Left ventricle myocardium superior (tissue), 1 donor: ENCODE results near the gene FNBP1. TPM values are rescaled to one million over a fixed set of nuclear protein-coding genes. Genes with fewer than 3 reads are reported as not detected.
"Not testable (repeated sequence)": the region's sequence is repeated elsewhere in the genome, so short reads cannot be mapped to it uniquely, and the experiment has no call there.

Experiments used
- ATAC-seq: fragments of 200-7000 bp; cut with Tn5 transposase; one replicate; pipeline ENCODE4 v1.9.1; 2020; ENCODE audit warnings: mild to moderate bottlenecking, moderate library complexity
- DNase-seq: peaks from one replicate; pipeline ENCODE4 v3.0.0-alpha.2; 2020
- intact Hi-C: fragments of 100-400 bp; cut with micrococcal nuclease; formaldehyde crosslinking; loops from one replicate; pipeline ENCODE4 v1.11.0; 2022
- total RNA-seq: library from RNA; stranded (reverse); fragmentation: NEBNext Ultra II Directional; extraction: Animal tissue kit (Norgen Biotek cat#: 25700); gene quantifications from one replicate; pipeline ENCODE4 v1.2.1, GENCODE V29; 2021
- donor health status: DM: no; HTN: yes; CAD: no; lungs with severe emphysema.

FNBP1 gene
- total RNA-seq, 1 donor from 2014 or later: 23.7 TPM

- intact Hi-C loops: no loop called here
- DNase-seq (no peak), ATAC-seq (no peak)
Observed at GRCh38 chr9:130024597-130024994, 18.4 kb downstream of the FNBP1 start.

GRCh38 chr9:130023994-130024596, 18.9 kb downstream of the FNBP1 start:
- DNase-seq: no peak
- ATAC-seq: no peak
- intact Hi-C loops: no loop called here

GRCh38 chr9:130023144-130023787, 19.7 kb downstream of the FNBP1 start:
- intact Hi-C loops: no loop called here
- ATAC-seq (no peak), DNase-seq (no peak)

- DNase-seq (no peak), ATAC-seq (no peak)
- intact Hi-C loops: no loop called here
Observed at GRCh38 chr9:130022566-130023143, 20.3 kb downstream of the FNBP1 start.

- ATAC-seq, intact Hi-C loops, DNase-seq: not testable (repeated sequence)
Observed at GRCh38 chr9:130021842-130022241, 21.1 kb downstream of the FNBP1 start.

GRCh38 chr9:130021123-130021522, 21.9 kb downstream of the FNBP1 start:
- ATAC-seq: no peak
- DNase-seq: no peak

GRCh38 chr9:130020618-130021017, 22.4 kb downstream of the FNBP1 start:
- no peak for DNase-seq
- ATAC-seq: no peak
- intact Hi-C loops: no loop called here

More at GRCh38 chr9:130021123-130021522, 21.9 kb downstream of the FNBP1 start:
- intact Hi-C loops: no loop called here

- no peak for ATAC-seq
- intact Hi-C loops: no loop called here
- no peak for DNase-seq
Observed at GRCh38 chr9:130018265-130018664, 24.7 kb downstream of the FNBP1 start.

- intact Hi-C loops, ATAC-seq, DNase-seq: not testable (repeated sequence)
Observed at GRCh38 chr9:130017510-130017909, 25.5 kb downstream of the FNBP1 start.

- DNase-seq (no peak), ATAC-seq (no peak)
- intact Hi-C loops: no loop called here
Observed at GRCh38 chr9:130017076-130017475, 25.9 kb downstream of the FNBP1 start.

GRCh38 chr9:130015353-130016019, 27.5 kb downstream of the FNBP1 start:
- DNase-seq: no peak
- intact Hi-C loops: no loop called here
- no peak for ATAC-seq

GRCh38 chr9:130013326-130013725, 29.7 kb downstream of the FNBP1 start:
- DNase-seq (no peak), ATAC-seq (no peak)
- intact Hi-C loops: no loop called here

GRCh38 chr9:130010151-130010988, 32.6 kb downstream of the FNBP1 start:
- DNase-seq (no peak), ATAC-seq (no peak)
- intact Hi-C loops: no loop called here

- intact Hi-C loops, ATAC-seq, DNase-seq: not testable (repeated sequence)
Observed at GRCh38 chr9:130009546-130009945, 33.4 kb downstream of the FNBP1 start.

- DNase-seq (no peak), ATAC-seq (no peak)
- intact Hi-C loops: no loop called here
Observed at GRCh38 chr9:130008538-130008937, 34.5 kb downstream of the FNBP1 start.

GRCh38 chr9:130006952-130007351, 36.0 kb downstream of the FNBP1 start:
- ATAC-seq, intact Hi-C loops, DNase-seq: not testable (repeated sequence)

- intact Hi-C loops: no loop called here
- ATAC-seq: no peak
- DNase-seq: no peak
Observed at GRCh38 chr9:130003943-130004552, 38.9 kb downstream of the FNBP1 start.

- intact Hi-C loops: no loop called here
- DNase-seq: no peak
- ATAC-seq: no peak
Observed at GRCh38 chr9:130002320-130002719, 40.7 kb downstream of the FNBP1 start.

- no peak for ATAC-seq
- intact Hi-C loops: no loop called here
- no peak for DNase-seq
Observed at GRCh38 chr9:130001190-130001589, 41.8 kb downstream of the FNBP1 start.
